Hematopoietic multipotent progenitor cell treated with erythropoietin and hydrocortisone succinate and interleukin-3 and kit ligand, for 15 days (in vitro differentiated cells): ENCODE results near the gene TXLNG.

ENCODE experiments used
- DNase-seq: peaks from one replicate; pipeline ENCODE4 v3.0.0-alpha.2; 2015; ENCODE audit warnings: low spot score

The TXLNG gene

GRCh38 chrX:16785247-16786138, 773 bp upstream of the TXLNG start:
- no peak for DNase-seq

GRCh38 chrX:16786791-16787735, 797 bp downstream of the TXLNG start:
- DNase-seq = peak; percentile 36

- no peak for DNase-seq
Observed at GRCh38 chrX:16788477-16788876, 2.2 kb downstream of the TXLNG start.

GRCh38 chrX:16796298-16796697, 10.0 kb downstream of the TXLNG start:
- no peak for DNase-seq

- no peak for DNase-seq
Observed at GRCh38 chrX:16797358-16797757, 11.1 kb downstream of the TXLNG start.

- DNase-seq = no peak
Observed at GRCh38 chrX:16797841-16798240, 11.6 kb downstream of the TXLNG start.

- no peak for DNase-seq
Observed at GRCh38 chrX:16804923-16805464, 18.7 kb downstream of the TXLNG start.

- DNase-seq = no peak
Observed at GRCh38 chrX:16807548-16807947, 21.3 kb downstream of the TXLNG start.

- no peak for DNase-seq
Observed at GRCh38 chrX:16807976-16808542, 21.8 kb downstream of the TXLNG start.

- DNase-seq = no peak
Observed at GRCh38 chrX:16814597-16814996, 28.3 kb downstream of the TXLNG start.

- no peak for DNase-seq
Observed at GRCh38 chrX:16819634-16820033, 33.4 kb downstream of the TXLNG start.

- no peak for DNase-seq
Observed at GRCh38 chrX:16822723-16823122, 36.5 kb downstream of the TXLNG start.

- no peak for DNase-seq
Observed at GRCh38 chrX:16825264-16826035, 39.2 kb downstream of the TXLNG start.

- DNase-seq = peak; percentile 50
Observed at GRCh38 chrX:16826207-16826606, 39.9 kb downstream of the TXLNG start.

GRCh38 chrX:16827225-16827624, 41.0 kb downstream of the TXLNG start:
- no peak for DNase-seq

GRCh38 chrX:16828124-16828908, 42.0 kb downstream of the TXLNG start:
- DNase-seq = no peak

- no peak for DNase-seq
Observed at GRCh38 chrX:16832301-16832700, 46.0 kb downstream of the TXLNG start.

- DNase-seq = no peak
Observed at GRCh38 chrX:16834806-16835205, 48.5 kb downstream of the TXLNG start.

- DNase-seq = peak; percentile 24
Observed at GRCh38 chrX:16836371-16836770, 50.1 kb downstream of the TXLNG start.

GRCh38 chrX:16838202-16839066, 52.2 kb downstream of the TXLNG start:
- DNase-seq = no peak
